HEK293 (cell line): ENCODE measurements around the gene LRRC57.

Source experiments
- EGR2 ChIP-seq: fragments of 450-650 bp; formaldehyde crosslinking; IDR thresholded peaks from 2 replicates; pipeline ENCODE4 v1.5.1; 2016; ENCODE audit warnings: low read depth, missing biosample characterization, missing genetic modification characterization
- GLI4 ChIP-seq: fragments of 450-650 bp; formaldehyde crosslinking; IDR thresholded peaks from 2 replicates; pipeline ENCODE4 v1.5.1; 2016; ENCODE audit warnings: missing biosample characterization, missing genetic modification characterization
- HOXA7 ChIP-seq: sonication (generic); formaldehyde crosslinking; IDR thresholded peaks from 2 replicates; pipeline ENCODE4 v1.8.1; 2022; ENCODE audit warnings: missing genetic modification reagents, borderline replicate concordance
- KLF8 ChIP-seq: fragments of 450-650 bp; formaldehyde crosslinking; IDR thresholded peaks from 2 replicates; pipeline ENCODE4 v1.5.1; 2016; ENCODE audit warnings: missing biosample characterization, missing genetic modification characterization
- OVOL3 ChIP-seq: fragments of 450-650 bp; formaldehyde crosslinking; IDR thresholded peaks from 2 replicates; pipeline ENCODE4 v1.5.1; 2016; ENCODE audit warnings: missing biosample characterization, missing genetic modification characterization
- REPIN1 ChIP-seq: fragments of 450-650 bp; formaldehyde crosslinking; IDR thresholded peaks from 2 replicates; pipeline ENCODE4 v1.5.1; 2017; ENCODE audit warnings: missing biosample characterization, missing genetic modification characterization, low read depth
- SP2 ChIP-seq: fragments of 450-650 bp; formaldehyde crosslinking; IDR thresholded peaks from 2 replicates; pipeline ENCODE4 v1.5.1; 2016; ENCODE audit warnings: missing biosample characterization, missing genetic modification characterization
- TRIM28 ChIP-seq: IDR thresholded peaks from 2 replicates; pipeline ENCODE4 v1.6.1; 2011; ENCODE audit warnings: low read length, control low read depth, borderline replicate concordance
- WT1 ChIP-seq: fragments of 450-650 bp; formaldehyde crosslinking; IDR thresholded peaks from 2 replicates; pipeline ENCODE4 v1.5.1; 2016; ENCODE audit warnings: missing biosample characterization, missing genetic modification characterization
- YY2 ChIP-seq: fragments of 450-650 bp; formaldehyde crosslinking; IDR thresholded peaks from 2 replicates; pipeline ENCODE4 v1.5.1; 2016; ENCODE audit warnings: missing biosample characterization, missing genetic modification characterization
- ZBTB20 ChIP-seq: fragments of 450-650 bp; formaldehyde crosslinking; IDR thresholded peaks from 2 replicates; pipeline ENCODE4 v1.5.1; 2016; ENCODE audit warnings: missing biosample characterization, missing genetic modification characterization
- ZBTB8A ChIP-seq: fragments of 450-650 bp; formaldehyde crosslinking; IDR thresholded peaks from 2 replicates; pipeline ENCODE4 v1.5.1; 2016; ENCODE audit warnings: missing biosample characterization, missing genetic modification characterization
- ZFP3 ChIP-seq: fragments of 450-650 bp; formaldehyde crosslinking; IDR thresholded peaks from 2 replicates; pipeline ENCODE4 v1.5.1; 2016; ENCODE audit warnings: low read depth, missing biosample characterization, missing genetic modification characterization
- ZIC2 ChIP-seq: fragments of 450-650 bp; formaldehyde crosslinking; IDR thresholded peaks from 2 replicates; pipeline ENCODE4 v1.5.1; 2016; ENCODE audit warnings: missing biosample characterization, missing genetic modification characterization
- ZNF10 ChIP-seq: fragments of 450-650 bp; formaldehyde crosslinking; IDR thresholded peaks from 2 replicates; pipeline ENCODE4 v1.5.1; 2017; ENCODE audit warnings: missing biosample characterization, missing genetic modification characterization
- ZNF146 ChIP-seq: fragments of 450-650 bp; formaldehyde crosslinking; IDR thresholded peaks from 2 replicates; pipeline ENCODE4 v1.5.1; 2016; ENCODE audit warnings: missing biosample characterization, missing genetic modification characterization
- ZNF175 ChIP-seq: fragments of 450-650 bp; formaldehyde crosslinking; IDR thresholded peaks from 2 replicates; pipeline ENCODE4 v1.5.1; 2016; ENCODE audit warnings: missing biosample characterization, missing genetic modification characterization
- ZNF266 ChIP-seq: fragments of 450-650 bp; formaldehyde crosslinking; IDR thresholded peaks from 2 replicates; pipeline ENCODE4 v1.5.1; 2016; ENCODE audit warnings: missing biosample characterization, missing genetic modification characterization, low read depth
- ZNF521 ChIP-seq: fragments of 450-650 bp; formaldehyde crosslinking; IDR thresholded peaks from 2 replicates; pipeline ENCODE4 v1.5.1; 2017; ENCODE audit warnings: missing biosample characterization, mild to moderate bottlenecking, missing genetic modification characterization
- ZNF549 ChIP-seq: fragments of 450-650 bp; IDR thresholded peaks from 2 replicates; pipeline ENCODE4 v1.5.1; 2018; ENCODE audit warnings: missing biosample characterization, missing genetic modification characterization, mild to moderate bottlenecking, inconsistent platforms, moderate library complexity
- ZNF555 ChIP-seq: fragments of 450-650 bp; formaldehyde crosslinking; conservative IDR thresholded peaks from 2 replicates; pipeline ENCODE4 v1.5.1; 2017; ENCODE audit warnings: missing biosample characterization, mild to moderate bottlenecking, missing genetic modification characterization, inconsistent platforms
- ZNF654 ChIP-seq: fragments of 450-650 bp; formaldehyde crosslinking; IDR thresholded peaks from 2 replicates; pipeline ENCODE4 v1.5.1; 2016; ENCODE audit warnings: low read depth, missing biosample characterization, missing genetic modification characterization
- ZNF707 ChIP-seq: fragments of 450-650 bp; formaldehyde crosslinking; IDR thresholded peaks from 2 replicates; pipeline ENCODE4 v1.5.1; 2016; ENCODE audit warnings: missing biosample characterization, missing genetic modification characterization
- ZNF776 ChIP-seq: fragments of 450-650 bp; formaldehyde crosslinking; IDR thresholded peaks from 2 replicates; pipeline ENCODE4 v1.5.0; 2017; ENCODE audit warnings: missing biosample characterization, missing genetic modification characterization, borderline replicate concordance
- ZSCAN23 ChIP-seq: fragments of 450-650 bp; formaldehyde crosslinking; IDR thresholded peaks from 2 replicates; pipeline ENCODE4 v1.5.1; 2016; ENCODE audit warnings: missing biosample characterization, missing genetic modification characterization
- TF ChIP-seq, protein P1 (sequence below): fragments of 450-650 bp; formaldehyde crosslinking; IDR thresholded peaks from 2 replicates; pipeline ENCODE4 v1.5.1; 2016; ENCODE audit warnings: missing biosample characterization, missing genetic modification characterization
- TF ChIP-seq, protein P2 (sequence below): fragments of 450-650 bp; IDR thresholded peaks from 2 replicates; pipeline ENCODE4 v1.5.1; 2018; ENCODE audit warnings: missing biosample characterization, mild to moderate bottlenecking, missing genetic modification characterization
- TF ChIP-seq, protein P3 (sequence below): fragments of 450-650 bp; formaldehyde crosslinking; IDR thresholded peaks from 2 replicates; pipeline ENCODE4 v1.5.1; 2017; ENCODE audit warnings: missing biosample characterization, missing genetic modification characterization
- TF ChIP-seq, protein P4 (sequence below): fragments of 450-650 bp; IDR thresholded peaks from 2 replicates; pipeline ENCODE4 v1.5.1; 2018; ENCODE audit warnings: missing biosample characterization, missing genetic modification characterization
- TF ChIP-seq, protein P5 (sequence below): fragments of 450-650 bp; formaldehyde crosslinking; IDR thresholded peaks from 2 replicates; pipeline ENCODE4 v1.5.1; 2016; ENCODE audit warnings: missing biosample characterization, missing genetic modification characterization
- TF ChIP-seq, protein P6 (sequence below): fragments of 450-650 bp; formaldehyde crosslinking; IDR thresholded peaks from 2 replicates; pipeline ENCODE4 v1.5.1; 2017; ENCODE audit warnings: missing biosample characterization, missing genetic modification characterization

The LRRC57 gene

DNA sequence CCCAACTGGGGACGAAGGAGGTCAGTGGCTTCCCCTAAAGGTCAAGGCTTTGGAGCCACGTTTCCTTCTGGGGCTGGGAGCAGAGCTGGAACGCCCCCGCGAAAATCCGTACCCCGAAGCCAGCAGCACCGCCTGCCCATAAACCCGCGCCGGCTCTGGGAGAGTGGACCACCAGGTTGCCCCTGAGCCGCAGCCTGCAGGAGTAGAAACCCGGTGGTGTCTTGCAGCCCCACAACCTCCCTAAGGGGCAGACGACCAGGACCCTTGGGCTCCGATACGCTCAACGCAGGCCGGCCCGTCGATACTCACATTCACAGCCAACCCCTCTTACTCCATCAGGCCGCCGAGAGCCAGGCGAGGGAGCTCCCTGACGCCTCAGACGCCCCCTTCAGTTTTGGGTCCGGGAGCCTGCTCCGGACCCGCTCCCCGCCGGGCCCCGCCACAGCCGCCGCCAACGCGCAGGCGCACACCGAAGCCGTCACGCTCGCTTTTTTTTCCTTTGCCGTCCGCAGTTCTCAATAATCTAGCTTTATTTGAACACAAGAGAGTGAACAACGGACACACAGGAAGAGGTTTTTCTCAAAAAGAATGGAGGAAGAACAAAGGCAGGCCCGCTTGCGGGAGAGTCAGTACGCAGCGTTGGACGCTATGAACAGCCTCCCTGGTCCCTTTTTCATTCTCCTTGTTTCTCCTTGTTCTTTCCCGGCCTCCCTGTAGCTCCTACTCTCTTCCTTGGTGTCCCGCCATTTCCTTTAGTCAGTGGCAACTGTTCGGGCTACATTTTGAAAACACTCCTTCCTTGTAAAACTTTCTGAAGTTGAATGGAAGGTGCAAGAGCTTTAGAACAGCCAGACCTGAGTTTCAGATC, 57.7 kb downstream of the LRRC57 start, which contains the start of gene ZNF106 (continued):
- TF ChIP-seq, protein P1, sequence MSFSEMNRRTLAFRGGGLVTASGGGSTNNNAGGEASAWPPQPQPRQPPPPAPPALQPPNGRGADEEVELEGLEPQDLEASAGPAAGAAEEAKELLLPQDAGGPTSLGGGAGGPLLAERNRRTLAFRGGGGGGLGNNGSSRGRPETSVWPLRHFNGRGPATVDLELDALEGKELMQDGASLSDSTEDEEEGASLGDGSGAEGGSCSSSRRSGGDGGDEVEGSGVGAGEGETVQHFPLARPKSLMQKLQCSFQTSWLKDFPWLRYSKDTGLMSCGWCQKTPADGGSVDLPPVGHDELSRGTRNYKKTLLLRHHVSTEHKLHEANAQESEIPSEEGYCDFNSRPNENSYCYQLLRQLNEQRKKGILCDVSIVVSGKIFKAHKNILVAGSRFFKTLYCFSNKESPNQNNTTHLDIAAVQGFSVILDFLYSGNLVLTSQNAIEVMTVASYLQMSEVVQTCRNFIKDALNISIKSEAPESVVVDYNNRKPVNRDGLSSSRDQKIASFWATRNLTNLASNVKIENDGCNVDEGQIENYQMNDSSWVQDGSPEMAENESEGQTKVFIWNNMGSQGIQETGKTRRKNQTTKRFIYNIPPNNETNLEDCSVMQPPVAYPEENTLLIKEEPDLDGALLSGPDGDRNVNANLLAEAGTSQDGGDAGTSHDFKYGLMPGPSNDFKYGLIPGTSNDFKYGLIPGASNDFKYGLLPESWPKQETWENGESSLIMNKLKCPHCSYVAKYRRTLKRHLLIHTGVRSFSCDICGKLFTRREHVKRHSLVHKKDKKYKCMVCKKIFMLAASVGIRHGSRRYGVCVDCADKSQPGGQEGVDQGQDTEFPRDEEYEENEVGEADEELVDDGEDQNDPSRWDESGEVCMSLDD (tag by site-specific recombination): no peak
- 0 out of 2 replicates have a peak, but pooled peaks have one; percentile 22 for TF ChIP-seq EGR2 (tag by site-specific recombination)
- TF ChIP-seq, protein P2, sequence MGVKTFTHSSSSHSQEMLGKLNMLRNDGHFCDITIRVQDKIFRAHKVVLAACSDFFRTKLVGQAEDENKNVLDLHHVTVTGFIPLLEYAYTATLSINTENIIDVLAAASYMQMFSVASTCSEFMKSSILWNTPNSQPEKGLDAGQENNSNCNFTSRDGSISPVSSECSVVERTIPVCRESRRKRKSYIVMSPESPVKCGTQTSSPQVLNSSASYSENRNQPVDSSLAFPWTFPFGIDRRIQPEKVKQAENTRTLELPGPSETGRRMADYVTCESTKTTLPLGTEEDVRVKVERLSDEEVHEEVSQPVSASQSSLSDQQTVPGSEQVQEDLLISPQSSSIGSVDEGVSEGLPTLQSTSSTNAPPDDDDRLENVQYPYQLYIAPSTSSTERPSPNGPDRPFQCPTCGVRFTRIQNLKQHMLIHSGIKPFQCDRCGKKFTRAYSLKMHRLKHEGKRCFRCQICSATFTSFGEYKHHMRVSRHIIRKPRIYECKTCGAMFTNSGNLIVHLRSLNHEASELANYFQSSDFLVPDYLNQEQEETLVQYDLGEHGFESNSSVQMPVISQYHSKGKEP (tag by site-specific recombination): peak; percentile 59
- no peak for TF ChIP-seq REPIN1 (tag by site-specific recombination)
- TF ChIP-seq, protein P3, sequence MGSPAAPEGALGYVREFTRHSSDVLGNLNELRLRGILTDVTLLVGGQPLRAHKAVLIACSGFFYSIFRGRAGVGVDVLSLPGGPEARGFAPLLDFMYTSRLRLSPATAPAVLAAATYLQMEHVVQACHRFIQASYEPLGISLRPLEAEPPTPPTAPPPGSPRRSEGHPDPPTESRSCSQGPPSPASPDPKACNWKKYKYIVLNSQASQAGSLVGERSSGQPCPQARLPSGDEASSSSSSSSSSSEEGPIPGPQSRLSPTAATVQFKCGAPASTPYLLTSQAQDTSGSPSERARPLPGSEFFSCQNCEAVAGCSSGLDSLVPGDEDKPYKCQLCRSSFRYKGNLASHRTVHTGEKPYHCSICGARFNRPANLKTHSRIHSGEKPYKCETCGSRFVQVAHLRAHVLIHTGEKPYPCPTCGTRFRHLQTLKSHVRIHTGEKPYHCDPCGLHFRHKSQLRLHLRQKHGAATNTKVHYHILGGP (tag by site-specific recombination): no peak
- TF ChIP-seq ZNF549 (tag by site-specific recombination): no peak
- TF ChIP-seq ZNF146 (tag by site-specific recombination): no peak
- peak; percentile 37 for TF ChIP-seq SP2 (tag by site-specific recombination)
- TF ChIP-seq TRIM28: no peak
- no peak for TF ChIP-seq ZNF654 (tag by site-specific recombination)
- peak; percentile 72 for TF ChIP-seq KLF8 (tag by site-specific recombination)
- no peak for TF ChIP-seq OVOL3 (tag by site-specific recombination)
- no peak for TF ChIP-seq ZNF521 (tag by site-specific recombination)
- TF ChIP-seq ZNF555 (tag by site-specific recombination): no peak
- no peak for TF ChIP-seq WT1 (tag by site-specific recombination)
- TF ChIP-seq ZNF10: no peak
- peak; percentile 59; the same call in 1 of the 2 replicates for TF ChIP-seq ZBTB20
- TF ChIP-seq ZNF776 (tag by site-specific recombination): no peak
- TF ChIP-seq ZFP3 (tag by site-specific recombination): no peak
- no peak; the same call in 1 of the 2 replicates for TF ChIP-seq GLI4 (tag by site-specific recombination)
- no peak for TF ChIP-seq ZSCAN23
- TF ChIP-seq ZNF175 (tag by site-specific recombination): no peak
- TF ChIP-seq, protein P4, sequence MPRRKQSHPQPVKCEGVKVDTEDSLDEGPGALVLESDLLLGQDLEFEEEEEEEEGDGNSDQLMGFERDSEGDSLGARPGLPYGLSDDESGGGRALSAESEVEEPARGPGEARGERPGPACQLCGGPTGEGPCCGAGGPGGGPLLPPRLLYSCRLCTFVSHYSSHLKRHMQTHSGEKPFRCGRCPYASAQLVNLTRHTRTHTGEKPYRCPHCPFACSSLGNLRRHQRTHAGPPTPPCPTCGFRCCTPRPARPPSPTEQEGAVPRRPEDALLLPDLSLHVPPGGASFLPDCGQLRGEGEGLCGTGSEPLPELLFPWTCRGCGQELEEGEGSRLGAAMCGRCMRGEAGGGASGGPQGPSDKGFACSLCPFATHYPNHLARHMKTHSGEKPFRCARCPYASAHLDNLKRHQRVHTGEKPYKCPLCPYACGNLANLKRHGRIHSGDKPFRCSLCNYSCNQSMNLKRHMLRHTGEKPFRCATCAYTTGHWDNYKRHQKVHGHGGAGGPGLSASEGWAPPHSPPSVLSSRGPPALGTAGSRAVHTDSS: no peak
- no peak; the same call in 1 of the 2 replicates for TF ChIP-seq YY2 (tag by site-specific recombination)
- TF ChIP-seq ZIC2 (tag by site-specific recombination): peak; percentile 30; the same call in 1 of the 2 replicates
- TF ChIP-seq ZBTB8A (tag by site-specific recombination): no peak
- TF ChIP-seq, protein P5, sequence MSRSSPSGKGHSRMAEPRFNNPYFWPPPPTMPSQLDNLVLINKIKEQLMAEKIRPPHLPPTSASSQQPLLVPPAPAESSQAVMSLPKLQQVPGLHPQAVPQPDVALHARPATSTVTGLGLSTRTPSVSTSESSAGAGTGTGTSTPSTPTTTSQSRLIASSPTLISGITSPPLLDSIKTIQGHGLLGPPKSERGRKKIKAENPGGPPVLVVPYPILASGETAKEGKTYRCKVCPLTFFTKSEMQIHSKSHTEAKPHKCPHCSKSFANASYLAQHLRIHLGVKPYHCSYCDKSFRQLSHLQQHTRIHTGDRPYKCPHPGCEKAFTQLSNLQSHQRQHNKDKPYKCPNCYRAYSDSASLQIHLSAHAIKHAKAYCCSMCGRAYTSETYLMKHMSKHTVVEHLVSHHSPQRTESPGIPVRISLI (tag by site-specific recombination): peak; percentile 99
- TF ChIP-seq, protein P6, sequence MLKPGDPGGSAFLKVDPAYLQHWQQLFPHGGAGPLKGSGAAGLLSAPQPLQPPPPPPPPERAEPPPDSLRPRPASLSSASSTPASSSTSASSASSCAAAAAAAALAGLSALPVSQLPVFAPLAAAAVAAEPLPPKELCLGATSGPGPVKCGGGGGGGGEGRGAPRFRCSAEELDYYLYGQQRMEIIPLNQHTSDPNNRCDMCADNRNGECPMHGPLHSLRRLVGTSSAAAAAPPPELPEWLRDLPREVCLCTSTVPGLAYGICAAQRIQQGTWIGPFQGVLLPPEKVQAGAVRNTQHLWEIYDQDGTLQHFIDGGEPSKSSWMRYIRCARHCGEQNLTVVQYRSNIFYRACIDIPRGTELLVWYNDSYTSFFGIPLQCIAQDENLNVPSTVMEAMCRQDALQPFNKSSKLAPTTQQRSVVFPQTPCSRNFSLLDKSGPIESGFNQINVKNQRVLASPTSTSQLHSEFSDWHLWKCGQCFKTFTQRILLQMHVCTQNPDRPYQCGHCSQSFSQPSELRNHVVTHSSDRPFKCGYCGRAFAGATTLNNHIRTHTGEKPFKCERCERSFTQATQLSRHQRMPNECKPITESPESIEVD (tag by site-specific recombination): peak; percentile 41; the same call in 1 of the 2 replicates
- TF ChIP-seq ZNF266 (tag by site-specific recombination): no peak
- no peak for TF ChIP-seq HOXA7
- TF ChIP-seq ZNF707: no peak
